Panc1 (cell line): ENCODE measurements around the gene DYNC1H1. TPM values are rescaled to one million over a fixed set of nuclear protein-coding genes. Genes with fewer than 3 reads are reported as not detected.
A peak's percentile ranks its signal among the peaks of the same experiment; 100 is the strongest.

ENCODE experiments used
- ATAC-seq: fragments of 200-7000 bp; cut with Tn5 transposase; 2 replicates; pipeline ENCODE4 v1.9.1; 2020; ENCODE audit warnings: mild to moderate bottlenecking, moderate library complexity
- BruUV-seq: library from RNA; stranded (reverse); fragments of 400-500 nt; replicated peaks from 2 replicates; lab custom pipeline; 2021; lab: Mats Ljungman, UMichigan
- CTCF ChIA-PET: fragments of 300-600 bp; sonication (Branson Sonifier 250); formaldehyde crosslinking; loops from one replicate; lab custom pipeline; 2022; ENCODE audit warnings: antibody characterized with exemption; lab: Charles Lee
- POLR2A ChIA-PET: fragments of 300-600 bp; sonication (Branson Sonifier 250); formaldehyde crosslinking; loops from one replicate; lab custom pipeline; 2022; ENCODE audit warnings: antibody characterized with exemption; lab: Charles Lee
- DNase-seq: peaks from one replicate; pipeline ENCODE4 v3.0.0-alpha.2; 2010; ENCODE audit warnings: low read depth, low spot score
- H3K27ac ChIP-seq: 2 replicates; pipeline ENCODE4 v1.5.1; 2011; ENCODE audit warnings: mild to moderate bottlenecking, low read length, inconsistent platforms
- H3K27me3 ChIP-seq: fragments of 200-500 bp; sonication (Bioruptor generic); 2 replicates; pipeline ENCODE4 v1.6.0; 2014; ENCODE audit warnings: low read length, inconsistent platforms; ENCODE audit not compliant: control insufficient read depth, insufficient read depth
- H3K36me3 ChIP-seq: fragments of 200-500 bp; sonication (Bioruptor generic); 2 replicates; pipeline ENCODE4 v1.5.1; 2014; ENCODE audit warnings: inconsistent platforms, mild to moderate bottlenecking, low read length, moderate library complexity; ENCODE audit not compliant: control insufficient read depth, insufficient read depth
- H3K4me1 ChIP-seq: 2 replicates; pipeline ENCODE4 v1.5.1; 2011; ENCODE audit warnings: inconsistent platforms, mild to moderate bottlenecking, low read length, moderate library complexity; ENCODE audit not compliant: control insufficient read depth, insufficient read depth
- H3K4me3 ChIP-seq, 2 experiments: 2 replicates each; pipeline ENCODE4 v1.5.1; 2011 to 2012; ENCODE audit warnings: low read depth in 2 of 2, low read length in 2 of 2, mild to moderate bottlenecking in 2 of 2, inconsistent platforms in 1 of 2, moderate library complexity in 1 of 2
- H3K9me3 ChIP-seq: fragments of 200-500 bp; sonication (Bioruptor generic); 2 replicates; pipeline ENCODE4 v1.5.1; 2014; ENCODE audit warnings: low read depth, mild to moderate bottlenecking, inconsistent platforms, low read length, moderate library complexity; ENCODE audit not compliant: control insufficient read depth, insufficient read depth
- POLR2AphosphoS5 ChIP-seq: IDR thresholded peaks from 2 replicates; pipeline ENCODE4 v1.6.1; 2012; ENCODE audit warnings: mild to moderate bottlenecking, low read depth, low read length, moderate library complexity
- SIN3A ChIP-seq: IDR thresholded peaks from 2 replicates; pipeline ENCODE4 v1.6.1; 2012; ENCODE audit warnings: low read depth, mild to moderate bottlenecking, low read length, moderate library complexity, borderline replicate concordance; ENCODE audit not compliant: insufficient read depth
- TCF7L2 ChIP-seq: IDR thresholded peaks from 2 replicates; pipeline ENCODE4 v1.6.1; 2011; ENCODE audit warnings: mild to moderate bottlenecking, low read depth, low read length, inconsistent platforms
- in situ Hi-C: cut with HindIII; loops from 2 replicates; pipeline ENCODE4 v1.10.0; 2016; ENCODE audit warnings: low sequenced_read_pairs, low pct_unique_long_range_greater_than_20kb
- intact Hi-C: fragments of 100-400 bp; cut with micrococcal nuclease; formaldehyde crosslinking; loops from one replicate; pipeline ENCODE4 v1.10.0; 2022; ENCODE audit not compliant: unreplicated experiment
- total RNA-seq: library from RNA; stranded (reverse); gene quantifications from one replicate; pipeline ENCODE4 v1.2.1, GENCODE V29; 2021; ENCODE audit not compliant: unreplicated experiment
- TF ChIP-seq, protein P1 (sequence below), 2 experiments: IDR thresholded peaks; 2 replicates each; pipeline ENCODE4 v1.6.1; 2011 to 2012; ENCODE audit warnings: low read depth in 2 of 2, control low read depth in 1 of 2, low read length in 1 of 2, mild to moderate bottlenecking in 1 of 2, moderate library complexity in 1 of 2; ENCODE audit not compliant: insufficient read depth in 1 of 2
- TF ChIP-seq, protein P2 (sequence below): fragments of 450-650 bp; IDR thresholded peaks from 2 replicates; pipeline ENCODE4 v1.5.1; 2017; ENCODE audit warnings: mild to moderate bottlenecking

Gene DYNC1H1
- total RNA-seq, 1 experiment from 2014 or later = 382 TPM

- intact Hi-C loops = no loop called here
- no TSS peak for BruUV-seq
- CTCF ChIA-PET = no interaction called here
- POLR2A ChIA-PET = no interaction called here
- Histone ChIP-seq H3K27ac (no peak overlapping the region), H3K27me3 (no peaks in the 10 kb centered on the region), H3K4me3 (peak overlapping the region; percentile 67 to 82), H3K4me1 (peaks cover 24% of the 10 kb centered on the region), H3K36me3 (peaks cover 32% of the 10 kb centered on the region), H3K9me3 (no peaks in the 10 kb centered on the region)
- TF ChIP-seq TCF7L2 = no peak
- no peak for TF ChIP-seq POLR2AphosphoS5
- TF ChIP-seq SIN3A = no peak
- TF ChIP-seq, protein P1, sequence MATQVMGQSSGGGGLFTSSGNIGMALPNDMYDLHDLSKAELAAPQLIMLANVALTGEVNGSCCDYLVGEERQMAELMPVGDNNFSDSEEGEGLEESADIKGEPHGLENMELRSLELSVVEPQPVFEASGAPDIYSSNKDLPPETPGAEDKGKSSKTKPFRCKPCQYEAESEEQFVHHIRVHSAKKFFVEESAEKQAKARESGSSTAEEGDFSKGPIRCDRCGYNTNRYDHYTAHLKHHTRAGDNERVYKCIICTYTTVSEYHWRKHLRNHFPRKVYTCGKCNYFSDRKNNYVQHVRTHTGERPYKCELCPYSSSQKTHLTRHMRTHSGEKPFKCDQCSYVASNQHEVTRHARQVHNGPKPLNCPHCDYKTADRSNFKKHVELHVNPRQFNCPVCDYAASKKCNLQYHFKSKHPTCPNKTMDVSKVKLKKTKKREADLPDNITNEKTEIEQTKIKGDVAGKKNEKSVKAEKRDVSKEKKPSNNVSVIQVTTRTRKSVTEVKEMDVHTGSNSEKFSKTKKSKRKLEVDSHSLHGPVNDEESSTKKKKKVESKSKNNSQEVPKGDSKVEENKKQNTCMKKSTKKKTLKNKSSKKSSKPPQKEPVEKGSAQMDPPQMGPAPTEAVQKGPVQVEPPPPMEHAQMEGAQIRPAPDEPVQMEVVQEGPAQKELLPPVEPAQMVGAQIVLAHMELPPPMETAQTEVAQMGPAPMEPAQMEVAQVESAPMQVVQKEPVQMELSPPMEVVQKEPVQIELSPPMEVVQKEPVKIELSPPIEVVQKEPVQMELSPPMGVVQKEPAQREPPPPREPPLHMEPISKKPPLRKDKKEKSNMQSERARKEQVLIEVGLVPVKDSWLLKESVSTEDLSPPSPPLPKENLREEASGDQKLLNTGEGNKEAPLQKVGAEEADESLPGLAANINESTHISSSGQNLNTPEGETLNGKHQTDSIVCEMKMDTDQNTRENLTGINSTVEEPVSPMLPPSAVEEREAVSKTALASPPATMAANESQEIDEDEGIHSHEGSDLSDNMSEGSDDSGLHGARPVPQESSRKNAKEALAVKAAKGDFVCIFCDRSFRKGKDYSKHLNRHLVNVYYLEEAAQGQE (IDR thresholded peaks at IDR 0.05; ENCODE audit: insufficient read depth in 1 of 2, low read depth in 2 of 2, low read length in 1 of 2) = no peak
- TF ChIP-seq, protein P2, sequence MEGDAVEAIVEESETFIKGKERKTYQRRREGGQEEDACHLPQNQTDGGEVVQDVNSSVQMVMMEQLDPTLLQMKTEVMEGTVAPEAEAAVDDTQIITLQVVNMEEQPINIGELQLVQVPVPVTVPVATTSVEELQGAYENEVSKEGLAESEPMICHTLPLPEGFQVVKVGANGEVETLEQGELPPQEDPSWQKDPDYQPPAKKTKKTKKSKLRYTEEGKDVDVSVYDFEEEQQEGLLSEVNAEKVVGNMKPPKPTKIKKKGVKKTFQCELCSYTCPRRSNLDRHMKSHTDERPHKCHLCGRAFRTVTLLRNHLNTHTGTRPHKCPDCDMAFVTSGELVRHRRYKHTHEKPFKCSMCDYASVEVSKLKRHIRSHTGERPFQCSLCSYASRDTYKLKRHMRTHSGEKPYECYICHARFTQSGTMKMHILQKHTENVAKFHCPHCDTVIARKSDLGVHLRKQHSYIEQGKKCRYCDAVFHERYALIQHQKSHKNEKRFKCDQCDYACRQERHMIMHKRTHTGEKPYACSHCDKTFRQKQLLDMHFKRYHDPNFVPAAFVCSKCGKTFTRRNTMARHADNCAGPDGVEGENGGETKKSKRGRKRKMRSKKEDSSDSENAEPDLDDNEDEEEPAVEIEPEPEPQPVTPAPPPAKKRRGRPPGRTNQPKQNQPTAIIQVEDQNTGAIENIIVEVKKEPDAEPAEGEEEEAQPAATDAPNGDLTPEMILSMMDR = no peak
- no peak for DNase-seq
- no peak for ATAC-seq
- in situ Hi-C loops = no loop called here
These were observed 122.3 kb downstream of the DYNC1H1 start for GRCh38 chr14:102086709-102086971.

GRCh38 chr14:102086972-102087761 is 122.8 kb downstream of the DYNC1H1 start, which contains the start of gene HSP90AA1:
Gene HSP90AA1, minus strand, starts transcription at chr14:102087044. Its CDS starts 666 bp downstream, at chr14:102086378.
- TF ChIP-seq, protein P1 (IDR thresholded peaks at IDR 0.05; ENCODE audit: insufficient read depth in 1 of 2, low read depth in 2 of 2, low read length in 1 of 2) = 0 out of 4 replicates have a peak, but pooled peaks of 1 of the 2 experiments have one; percentile 50
- TF ChIP-seq SIN3A (peak; percentile 90; the same call in 1 of the 2 replicates), TCF7L2 (peak; percentile 56; the same call in 1 of the 2 replicates), POLR2AphosphoS5 (peak; percentile 98)
- TF ChIP-seq, protein P2 = no peak
- ChIA-PET CTCF (interaction anchor here (0.7 kb wide), 1 partner anchor 17 kb away, joined by 18 read pairs; no protein-coding TSS in a partner anchor), POLR2A (no interaction called here)
- no peaks in the 10 kb centered on the region for H3K27me3 ChIP-seq
- H3K9me3 ChIP-seq = no peaks in the 10 kb centered on the region
- peaks cover 24% of the 10 kb centered on the region for H3K4me1 ChIP-seq
- peaks cover 28% of the 10 kb centered on the region for H3K36me3 ChIP-seq
- H3K27ac ChIP-seq = peak within 1 kb of the TSS; percentile 91
- DNase-seq (no peak), ATAC-seq (peak; percentile 89)
- intact Hi-C loops (no loop called here), in situ Hi-C loops (no loop called here)
- TSS peak; percentile 91 for BruUV-seq
- peak within 1 kb of the TSS; percentile 67 to 82 for H3K4me3 ChIP-seq
